SK-N-SH (cell line): ENCODE results near the gene FAM168A.

ENCODE experiments used
- CTCF ChIP-seq: fragments of 200-600 bp; sonication (generic); IDR thresholded peaks from 2 replicates; pipeline ENCODE4 v1.6.1; 2017; ENCODE audit warnings: antibody characterized with exemption, mild to moderate bottlenecking, moderate library complexity
- EP300 ChIP-seq, 2 experiments: IDR thresholded peaks; 2 replicates each; pipeline versions ENCODE4 v1.4.0 to v1.6.1; 2012; ENCODE audit warnings: borderline replicate concordance in 1 of 2, low read depth in 1 of 2, low read length in 1 of 2
- FOXM1 ChIP-seq: IDR thresholded peaks from 2 replicates; pipeline ENCODE4 v1.4.0; 2012; ENCODE audit warnings: low read depth, mild to moderate bottlenecking
- MAX ChIP-seq: IDR thresholded peaks from 2 replicates; pipeline ENCODE4 v1.4.0; 2012; ENCODE audit warnings: low read depth
- MEF2A ChIP-seq: IDR thresholded peaks from 2 replicates; pipeline ENCODE4 v1.4.0; 2012; ENCODE audit warnings: low read depth, borderline replicate concordance
- POLR2AphosphoS5 ChIP-seq: IDR thresholded peaks from 2 replicates; pipeline ENCODE4 v1.6.1; 2012; ENCODE audit warnings: low read depth, low read length
- REST ChIP-seq: IDR thresholded peaks from 2 replicates; pipeline ENCODE4 v1.6.1; 2012; ENCODE audit warnings: mild to moderate bottlenecking, low read depth, low read length, moderate library complexity
- TAF1 ChIP-seq: IDR thresholded peaks from 2 replicates; pipeline ENCODE4 v1.6.1; 2012; ENCODE audit warnings: low read depth, mild to moderate bottlenecking, low read length, moderate library complexity, borderline replicate concordance
- TCF12 ChIP-seq: IDR thresholded peaks from 2 replicates; pipeline ENCODE4 v1.4.0; 2012
- TEAD4 ChIP-seq: IDR thresholded peaks from 2 replicates; pipeline ENCODE4 v1.4.0; 2012; ENCODE audit warnings: mild to moderate bottlenecking, borderline replicate concordance; ENCODE audit not compliant: insufficient read depth
- ZBTB33 ChIP-seq: IDR thresholded peaks from 2 replicates; pipeline ENCODE4 v1.4.0; 2012; ENCODE audit warnings: low read depth, borderline replicate concordance

DNA sequence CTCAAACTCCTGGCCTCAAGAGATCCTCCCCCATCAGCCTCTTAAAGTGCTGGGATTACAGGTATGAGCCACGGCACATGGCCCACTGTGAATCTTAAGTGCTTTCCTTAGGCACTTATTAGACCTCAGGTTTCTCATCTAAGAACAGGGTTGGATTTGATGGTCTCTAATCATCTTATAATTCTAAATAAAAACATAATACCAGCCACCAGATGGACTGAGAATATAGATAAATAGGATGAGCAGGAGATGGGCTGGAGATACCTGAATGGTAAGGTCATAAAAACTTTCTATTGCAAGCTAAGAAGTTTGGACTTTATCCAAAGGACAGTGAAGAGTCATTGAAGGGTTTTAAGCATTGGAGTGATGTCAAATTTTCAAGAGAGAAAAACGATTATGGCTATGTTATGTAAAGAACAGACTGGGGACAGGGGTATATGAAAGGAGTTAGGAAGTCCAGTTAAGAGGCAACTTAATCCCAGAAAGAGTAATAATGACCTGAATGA lies 136.5 kb downstream of the FAM168A start:
- TF ChIP-seq CTCF, result no peak
- TF ChIP-seq REST, result no peak
- TF ChIP-seq ZBTB33, result no peak
- TF ChIP-seq TAF1, result no peak
- TF ChIP-seq MEF2A, result no peak
- no peak for TF ChIP-seq MAX
- no peak for TF ChIP-seq TEAD4
- TF ChIP-seq TCF12, result no peak
- TF ChIP-seq POLR2AphosphoS5, result no peak
- no peak for TF ChIP-seq EP300 (IDR thresholded peaks at IDR 0.05; ENCODE audit: borderline replicate concordance in 1 of 2, low read depth in 1 of 2, low read length in 1 of 2)
- no peak for TF ChIP-seq FOXM1
